ENCODE data around the gene TNS3.
"Not testable (repeated sequence)": the region's sequence is repeated elsewhere in the genome, so short reads cannot be mapped to it uniquely, and the experiment has no call there.

TNS3 gene

GRCh38 chr7:47602272-47603004 is 20.5 kb upstream of the TNS3 start:
- no peak for DNase-seq

GRCh38 chr7:47601881-47602249 is 20.0 kb upstream of the TNS3 start:
- no peak for DNase-seq

GRCh38 chr7:47601119-47601880 is 19.4 kb upstream of the TNS3 start:
- DNase-seq, result no peak

DNA sequence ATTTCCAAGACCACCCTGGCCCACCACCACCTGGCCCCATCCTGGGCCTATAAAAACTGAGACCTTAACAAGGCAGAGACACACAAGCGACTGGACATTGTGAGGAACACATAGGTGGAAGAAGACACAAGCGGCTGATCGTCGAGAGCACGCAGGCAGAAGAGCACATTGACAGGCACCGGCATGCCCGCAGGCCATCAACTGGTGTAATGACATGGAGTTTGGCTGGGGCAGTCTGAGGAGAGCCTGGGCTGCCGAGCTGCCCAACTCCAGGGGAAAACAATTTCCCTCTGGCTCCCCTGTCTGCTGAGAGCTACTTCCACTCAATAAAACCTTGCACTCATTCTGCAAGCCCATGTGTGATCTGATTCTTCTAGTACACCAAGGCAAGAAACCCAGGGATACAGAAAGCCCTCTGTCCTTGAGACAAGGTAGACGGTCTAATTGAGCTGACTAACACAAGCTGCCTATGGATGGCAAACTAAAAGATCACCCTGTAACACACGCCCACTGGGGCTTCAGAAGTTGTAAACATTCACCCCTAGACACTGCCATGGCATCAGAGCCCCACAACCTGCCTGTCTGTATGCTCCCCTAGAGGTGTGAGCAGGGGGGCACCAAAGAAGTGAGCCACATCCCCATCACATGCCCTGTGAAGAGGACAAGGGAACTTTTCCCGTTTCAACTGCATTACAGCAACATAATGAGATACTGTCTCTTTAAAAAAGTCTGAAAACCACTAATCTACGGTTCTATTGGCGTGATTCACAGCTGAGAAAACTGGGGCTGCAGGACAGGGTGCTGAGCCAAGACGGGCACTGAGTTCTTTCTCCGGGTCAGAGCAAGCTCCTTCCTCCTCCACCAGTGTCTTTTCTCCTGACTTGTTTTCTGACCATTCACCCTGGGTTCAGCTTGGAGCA is 18.5 kb upstream of the TNS3 start:
- no peak for DNase-seq

GRCh38 chr7:47597379-47597778 is 15.5 kb upstream of the TNS3 start:
- no peak for DNase-seq

GRCh38 chr7:47596502-47597202 is 14.7 kb upstream of the TNS3 start:
- no peak for DNase-seq

GRCh38 chr7:47594406-47594805 is 12.5 kb upstream of the TNS3 start:
- no peak for DNase-seq

GRCh38 chr7:47591655-47592572 is 10.0 kb upstream of the TNS3 start:
- no peak for DNase-seq

- no peak for DNase-seq
Measured at GRCh38 chr7:47591089-47591654, 9.3 kb upstream of the TNS3 start.

DNA sequence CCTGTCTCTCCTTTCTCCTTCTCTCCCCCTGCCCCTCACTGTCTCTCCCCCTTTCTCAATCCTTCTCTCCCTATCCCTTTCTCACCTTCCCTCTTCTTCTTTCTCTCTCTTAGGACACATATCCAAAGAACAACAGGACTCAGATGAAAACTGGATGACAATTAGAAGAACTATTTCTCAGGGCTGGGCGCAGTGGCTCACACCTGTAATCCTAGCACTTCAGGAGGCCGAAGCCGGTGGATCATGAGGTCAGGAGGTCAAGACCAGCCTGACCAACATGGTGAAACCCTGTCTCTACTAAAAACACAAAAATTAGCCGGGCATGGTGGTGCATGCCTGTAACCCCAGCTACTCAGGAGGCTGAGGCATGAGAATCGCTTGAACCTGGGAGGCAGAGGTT is 8.3 kb upstream of the TNS3 start:
- not testable (repeated sequence) for DNase-seq

- DNase-seq, result no peak
Measured at GRCh38 chr7:47588704-47589225, 6.9 kb upstream of the TNS3 start.

- no peak for DNase-seq
Measured at GRCh38 chr7:47587976-47588375, 6.1 kb upstream of the TNS3 start.

GRCh38 chr7:47587351-47587750 is 5.4 kb upstream of the TNS3 start:
- no peak for DNase-seq

DNA sequence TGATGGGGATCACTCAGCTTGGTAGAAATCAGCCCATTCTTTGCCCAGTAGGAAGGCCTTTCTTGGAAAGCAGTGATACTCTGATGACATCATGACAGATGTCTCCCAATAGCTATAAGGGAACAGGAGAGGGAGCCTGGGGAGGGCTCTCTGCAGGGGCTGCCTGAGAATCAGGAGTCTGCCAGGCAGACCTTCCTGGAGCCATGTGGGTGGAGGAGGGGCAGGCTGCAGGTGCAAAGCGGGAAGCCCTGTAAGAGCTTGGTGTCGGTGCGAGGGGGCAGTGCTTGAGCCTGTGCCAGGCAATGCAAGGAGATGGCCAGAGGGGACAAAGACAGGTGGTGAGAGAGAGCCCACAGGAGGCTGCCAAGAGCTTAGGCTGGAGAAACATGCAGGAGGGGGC is 5.0 kb upstream of the TNS3 start:
- DNase-seq, result no peak

DNA sequence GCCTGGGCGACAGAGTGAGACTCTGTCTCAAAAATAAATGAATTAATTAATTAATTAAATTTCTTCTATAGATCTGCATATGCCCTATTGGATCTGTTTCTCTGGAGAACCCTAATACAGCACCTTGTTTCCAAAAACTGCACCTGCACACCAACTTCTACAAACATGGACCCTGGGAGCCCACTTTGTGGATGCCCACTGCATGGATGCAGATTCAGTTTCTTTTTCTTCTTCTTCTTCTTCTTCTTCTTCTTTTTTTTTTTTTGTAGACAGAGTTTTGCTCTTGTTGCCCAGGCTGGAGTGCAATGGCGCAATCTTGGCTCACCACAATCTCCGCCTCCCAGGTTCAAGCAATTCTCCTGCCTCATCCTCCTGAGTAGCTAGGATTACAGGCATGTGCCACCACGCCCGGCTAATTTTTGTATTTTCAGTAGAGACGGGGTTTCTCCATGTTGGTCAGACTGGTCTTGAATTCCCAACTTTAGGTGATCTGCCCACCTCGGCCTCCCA is 4.3 kb upstream of the TNS3 start:
- not testable (repeated sequence) for DNase-seq

DNA sequence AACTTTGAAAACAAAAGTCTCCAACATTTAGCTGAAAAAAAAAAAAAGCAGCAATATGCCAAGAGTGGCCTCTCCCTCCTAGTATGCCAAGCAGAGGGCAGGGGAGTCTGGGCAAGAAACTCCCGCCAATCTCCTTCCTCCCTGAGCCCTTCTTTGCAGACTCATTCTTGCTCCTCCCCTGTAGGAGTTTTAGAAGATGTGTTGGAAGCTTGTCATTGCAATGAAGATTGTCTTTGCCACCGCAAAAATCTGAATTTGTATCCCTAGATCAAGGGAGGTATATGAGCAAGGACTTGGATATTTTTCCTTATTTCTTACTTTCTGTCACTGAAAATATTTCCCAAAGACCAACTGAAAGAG is 2.6 kb upstream of the TNS3 start:
- no peak for DNase-seq

- DNase-seq, result no peak
Measured at GRCh38 chr7:47583739-47584535, 2.0 kb upstream of the TNS3 start.

DNA sequence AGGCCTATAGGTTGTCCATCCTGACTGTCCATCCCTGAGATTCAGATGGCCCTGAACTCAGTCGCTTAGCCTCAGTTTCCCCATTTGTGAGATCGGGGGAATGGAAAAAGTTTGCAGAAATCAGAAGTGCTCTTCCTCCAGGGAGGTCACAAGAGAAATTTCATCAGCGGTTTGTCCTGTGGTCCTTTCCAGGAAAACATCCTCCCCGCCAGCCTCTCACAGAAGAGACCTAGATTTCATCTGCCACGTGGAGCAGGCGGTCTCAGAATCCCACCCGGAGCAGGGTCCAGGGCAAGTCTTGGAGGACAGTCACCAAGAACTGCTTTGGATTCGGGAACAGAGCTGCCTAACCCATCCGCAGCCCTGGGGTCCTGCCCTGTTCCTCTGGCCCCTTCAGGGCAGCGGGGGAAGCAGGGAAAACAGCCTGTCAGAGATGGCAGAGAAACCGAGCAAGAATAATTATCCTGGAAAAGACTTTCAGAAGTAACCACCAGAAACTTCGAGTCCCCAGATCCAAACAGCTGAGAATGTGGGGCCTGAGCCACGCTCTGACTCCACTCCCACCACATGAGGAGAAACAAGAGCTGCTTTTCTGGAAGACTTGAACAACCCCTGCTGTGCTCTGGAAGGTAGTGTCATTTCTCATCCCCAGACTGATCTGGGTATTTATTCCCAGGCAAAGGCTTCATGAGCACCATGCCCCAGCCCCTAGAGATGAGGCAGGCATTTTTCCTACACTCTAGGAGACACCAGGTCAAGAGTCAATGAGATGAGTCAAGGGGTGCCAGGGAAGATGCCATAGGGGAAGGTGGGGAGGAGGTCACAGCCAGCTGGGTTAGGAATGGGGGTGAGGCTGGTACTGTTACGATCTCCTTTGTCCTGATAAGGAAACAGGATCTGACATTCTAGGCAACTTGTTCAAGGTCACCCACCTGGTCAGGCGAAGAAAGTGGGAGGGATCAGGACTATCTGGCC is 1.1 kb upstream of the TNS3 start:
- no peak for DNase-seq

DNA sequence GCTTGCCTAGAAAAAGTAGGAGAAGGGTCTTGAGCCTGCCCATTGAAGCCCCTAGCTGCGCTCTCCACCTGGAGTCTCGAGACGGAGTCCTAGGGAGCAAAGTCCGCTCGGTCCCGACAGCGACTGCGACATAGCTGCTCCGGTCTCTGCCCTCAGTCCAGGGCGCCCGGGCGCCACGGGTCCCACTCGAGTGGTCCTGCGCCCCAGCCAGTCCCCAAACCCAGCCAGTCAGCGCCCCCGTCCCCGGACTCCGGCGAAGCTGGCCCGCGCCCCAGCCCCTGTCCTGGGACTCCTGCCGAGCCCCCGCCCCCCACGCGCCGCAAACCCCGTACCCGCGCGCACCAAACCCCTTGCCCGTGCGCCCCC is 490 bp downstream of the TNS3 start:
- no peak for DNase-seq

Measured in activated CD4-positive, alpha-beta T cell treated with anti-CD3 and anti-CD28 coated beads, Interleukin-10, Interleukin-2, amounts not matched to agents 100 ng/mL and 50 ng/mL, durations not matched to agents 16 hours and 8 hours (primary cell).